K562 (cell line): ENCODE results near the gene IL1RL2. TPM values are rescaled to one million over a fixed set of nuclear protein-coding genes. Genes with fewer than 3 reads are reported as not detected.

Experiments
- ATAC-seq: fragments of 200-7000 bp; cut with Tn5 transposase; 3 replicates; pipeline ENCODE4 v1.9.1; 2020; ENCODE audit warnings: moderate library complexity
- BruUV-seq: library from RNA; stranded (reverse); fragments of 400-500 nt; replicated peaks from 2 replicates; lab custom pipeline; 2021; lab: Mats Ljungman, UMichigan
- CTCF ChIA-PET: fragments of 300-600 bp; formaldehyde crosslinking; extraction: SDS; loops from one replicate; lab custom pipeline; 2021; ENCODE audit warnings: low intra/inter-chr PET ratio; lab: Yijun Ruan, JAX
- POLR2A ChIA-PET: fragments of 300-600, 350-650 bp; sonication (Branson Sonifier 250); formaldehyde crosslinking; extraction: SDS; loops from one replicate; lab custom pipeline; 2021; ENCODE audit warnings: antibody characterized with exemption, inconsistent platforms; lab: Yijun Ruan, JAX
- DNase-seq, 4 experiments: peaks; one replicate each; pipeline versions ENCODE4 v3.0.0 to v3.0.0-alpha.2; 2011 to 2018; ENCODE audit warnings: low spot score in 3 of 4, mixed read lengths in 3 of 4; ENCODE audit errors: extremely low read depth in 1 of 4
- FAIRE-seq: peaks from 2 replicates; lab custom pipeline; 2011; peaks lifted over from hg19 to GRCh38; lab: Jason Lieb, UNC
- H2AFZ ChIP-seq: 2 replicates; pipeline ENCODE4 v1.6.0; 2011; ENCODE audit warnings: low read depth, low read length, control low read depth, inconsistent platforms
- H3K27ac ChIP-seq: fragments of 200-600 bp; 3 replicates; pipeline ENCODE4 v1.8.0; 2011; ENCODE audit warnings: low read depth, mild to moderate bottlenecking, control low read depth, inconsistent platforms, low read length, moderate library complexity, mixed read lengths; ENCODE audit errors: extremely low read depth
- H3K27me3 ChIP-seq, 2 experiments: fragments of 300-600 bp in 1 of 2; 2 replicates in 1 of 2; 3 replicates in 1 of 2; pipeline versions ENCODE4 v1.6.0 to v1.8.0; 2011; ENCODE audit warnings: inconsistent platforms in 2 of 2, low read length in 2 of 2, mild to moderate bottlenecking in 1 of 2, mixed read lengths in 1 of 2, moderate library complexity in 1 of 2; ENCODE audit not compliant: control insufficient read depth in 2 of 2, insufficient read depth in 2 of 2
- H3K36me3 ChIP-seq: fragments of 300-600 bp; 3 replicates; pipeline ENCODE4 v1.8.0; 2011; ENCODE audit warnings: mild to moderate bottlenecking, low read length, inconsistent platforms; ENCODE audit not compliant: control insufficient read depth, insufficient read depth
- H3K4me1 ChIP-seq, 2 experiments: fragments of 200-600 bp in 1 of 2; replicated peaks in 1 of 2; 2 replicates in 1 of 2; 3 replicates in 1 of 2; pipeline versions ENCODE4 v1.5.1 to v1.8.0; 2011; ENCODE audit warnings: inconsistent platforms in 2 of 2, low read length in 2 of 2, mild to moderate bottlenecking in 1 of 2, mixed read lengths in 1 of 2, moderate library complexity in 1 of 2; ENCODE audit not compliant: control insufficient read depth in 2 of 2, insufficient read depth in 2 of 2
- H3K4me2 ChIP-seq: 2 replicates; pipeline ENCODE4 v1.6.1; 2011; ENCODE audit warnings: low read length, control low read depth, inconsistent platforms, mixed read lengths; ENCODE audit not compliant: insufficient read depth
- H3K4me3 ChIP-seq: fragments of 200-600 bp; sonication (generic), shearing (Covaris generic); 2 replicates; pipeline ENCODE4 v1.5.1; 2016; ENCODE audit warnings: control low read depth, inconsistent platforms
- H3K79me2 ChIP-seq: fragments of 200-600 bp; 3 replicates; pipeline ENCODE4 v1.8.0; 2011; ENCODE audit warnings: low read length, inconsistent platforms; ENCODE audit not compliant: control insufficient read depth, insufficient read depth
- H3K9ac ChIP-seq, 2 experiments: 2 replicates each; pipeline versions ENCODE4 v1.6.0 to v1.6.1; 2011; ENCODE audit warnings: low read depth in 2 of 2, low read length in 2 of 2, control low read depth in 1 of 2, inconsistent platforms in 1 of 2, mild to moderate bottlenecking in 1 of 2, mixed read lengths in 1 of 2; ENCODE audit not compliant: insufficient read depth in 1 of 2
- H3K9me1 ChIP-seq: one replicate; pipeline ENCODE4 v1.6.0; 2011; ENCODE audit warnings: inconsistent platforms, mild to moderate bottlenecking, low read length, moderate library complexity; ENCODE audit not compliant: control insufficient read depth, insufficient read depth
- H3K9me3 ChIP-seq: replicated peaks from 2 replicates; pipeline ENCODE4 v1.5.1; 2011; ENCODE audit warnings: low read depth, low read length, inconsistent platforms; ENCODE audit not compliant: control insufficient read depth, insufficient read depth
- H4K20me1 ChIP-seq: replicated peaks from 2 replicates; pipeline ENCODE4 v1.6.1; 2011; ENCODE audit warnings: low read length, inconsistent platforms, mixed read lengths; ENCODE audit not compliant: control insufficient read depth, insufficient read depth
- BRF2 ChIP-seq: IDR thresholded peaks from 3 replicates; pipeline ENCODE4 v1.6.1; 2011; ENCODE audit warnings: borderline replicate concordance, mild to moderate bottlenecking; ENCODE audit not compliant: insufficient read length, insufficient read depth
- CHD4 ChIP-seq: fragments of 200-600 bp; sonication (generic); IDR thresholded peaks from 3 replicates; pipeline ENCODE4 v1.6.1; 2012; ENCODE audit warnings: low read depth, mild to moderate bottlenecking, mixed read lengths, low read length, inconsistent platforms; ENCODE audit not compliant: insufficient read depth, insufficient replicate concordance, poor library complexity, severe bottlenecking
- GATAD2A ChIP-seq: fragments of 450-650 bp; IDR thresholded peaks from 2 replicates; pipeline ENCODE4 v1.6.1; 2017
- HMBOX1 ChIP-seq: sonication (generic); IDR thresholded peaks from 2 replicates; pipeline ENCODE4 v1.6.1; 2016
- HNRNPH1 ChIP-seq: fragments of 200-400 bp; formaldehyde crosslinking; optimal IDR thresholded peaks from 2 replicates; pipeline ENCODE3; 2017; ENCODE audit warnings: low read depth, mild to moderate bottlenecking, low read length, moderate library complexity
- JUND ChIP-seq, 2 experiments: IDR thresholded peaks; 2 replicates in 1 of 2; 3 replicates in 1 of 2; pipeline ENCODE4 v1.6.1; 2011; ENCODE audit warnings: borderline replicate concordance in 2 of 2, low read depth in 2 of 2, low read length in 2 of 2, improper control_type of control experiment in 1 of 2, missing biosample characterization in 1 of 2, missing genetic modification characterization in 1 of 2, missing genetic modification reagents in 1 of 2
- MEF2A ChIP-seq: IDR thresholded peaks from 2 replicates; pipeline ENCODE4 v1.6.1; 2011; ENCODE audit warnings: low read depth, mild to moderate bottlenecking, low read length, moderate library complexity; ENCODE audit not compliant: control insufficient read depth
- PKNOX1 ChIP-seq: fragments of 450-650 bp; IDR thresholded peaks from 2 replicates; pipeline ENCODE4 v1.6.1; 2016
- RCOR1 ChIP-seq, 2 experiments: IDR thresholded peaks; 2 replicates each; pipeline ENCODE4 v1.6.1; 2012; ENCODE audit warnings: low read depth in 2 of 2, low read length in 2 of 2, borderline replicate concordance in 1 of 2, improper control_type of control experiment in 1 of 2
- TAF7 ChIP-seq: fragments of 450-650 bp; IDR thresholded peaks from 2 replicates; pipeline ENCODE4 v1.6.1; 2016; ENCODE audit warnings: missing genetic modification characterization, missing compliant biosample characterization
- ZNF146 ChIP-seq: IDR thresholded peaks from one replicate; pipeline ENCODE4 v1.6.1; 2018; ENCODE audit warnings: missing compliant biosample characterization; ENCODE audit not compliant: unreplicated experiment
- ZNF175 ChIP-seq: fragments of 200-800 bp; sonication (Bioruptor generic); IDR thresholded peaks from 2 replicates; pipeline ENCODE4 v1.6.1; 2016; ENCODE audit warnings: low read depth, mild to moderate bottlenecking, missing genetic modification characterization, missing compliant biosample characterization
- ZNF589 ChIP-seq: fragments of 200-800 bp; sonication (Bioruptor generic); IDR thresholded peaks from 2 replicates; pipeline ENCODE4 v1.6.1; 2016; ENCODE audit warnings: low read depth, missing genetic modification characterization, missing compliant biosample characterization
- ZNF764 ChIP-seq: fragments of 250-450 bp; sonication (Bioruptor Pico); IDR thresholded peaks from 2 replicates; pipeline ENCODE4 v1.4.0; 2020; ENCODE audit warnings: low read depth, mild to moderate bottlenecking, moderate library complexity
- ZNF780A ChIP-seq: fragments of 250-450 bp; sonication (Bioruptor Pico); IDR thresholded peaks from 2 replicates; pipeline ENCODE4 v1.5.0; 2021; ENCODE audit warnings: mild to moderate bottlenecking
- WGBS: fragments of 100-300 bp; shearing (Covaris generic); methylation state at CpG from one replicate; pipeline ENCODE4 v1.1.6; 2016; ENCODE audit warnings: low coverage, mixed read lengths; ENCODE audit not compliant: insufficient coverage; ENCODE audit errors: missing lambda C conversion rate; 5-methylcytosine and 5-hydroxymethylcytosine counted together
- in situ Hi-C: fragments of 300-500 bp; cut with MboI; formaldehyde crosslinking; loops from 4 replicates; pipeline ENCODE4 v1.15.0; 2018; ENCODE audit warnings: inconsistent platforms, mixed read lengths
- intact Hi-C: fragments of 100-400 bp; cut with micrococcal nuclease; formaldehyde crosslinking; loops from 2 replicates; pipeline ENCODE4 v1.14.2; 2022
- polyA plus RNA-seq, 8 experiments: library from polyadenylated mRNA; depleted of rRNA in 4 of 8; stranded (reverse) in 5 of 8; unstranded in 3 of 8; fragments of >200 nt; fragmentation: Nextera tagmentation in 2 of 8; fragmentation: Illumina TruSeq in 1 of 8; extraction: Ambion mirVana in 2 of 8; extraction: Trizol in 1 of 8; gene quantifications; 2 replicates each; pipeline versions ENCODE4 v1.2.1 to v1.2.3, GENCODE V29; 2011 to 2014; ENCODE audit warnings: inconsistent platforms in 1 of 8, missing spikeins in 1 of 8
- total RNA-seq, 7 experiments: library from RNA; depleted of rRNA in 6 of 7; stranded (reverse); fragments of >200 nt in 6 of 7; fragmentation: Illumina TruSeq in 2 of 7; extraction: Trizol in 2 of 7; gene quantifications; 2 replicates each; pipeline versions ENCODE4 v1.2.1 to v1.2.3, GENCODE V29; 2011 to 2021; ENCODE audit warnings: low replicate concordance in 1 of 7

Gene IL1RL2
- total and polyA plus RNA-seq, 9 of the 15 experiments (the other 6 are each of a cell fraction or from before 2014, with no cell fraction given), result not detected

- H3K27me3 ChIP-seq, result no peaks in the 10 kb centered on the region
- in situ Hi-C loops, result no loop called here
- H3K9me1 ChIP-seq, result no peaks in the 10 kb centered on the region
- FAIRE-seq (peak; percentile 81), ATAC-seq (peak; percentile 48; the same call in 1 of the 3 replicates), DNase-seq (peak in 2 of 4 experiments; percentile 20 to 29)
- 20% methylated on average over 5 of the region's 5 CpGs for WGBS
- no peaks in the 10 kb centered on the region for H3K4me1 ChIP-seq
- no peak overlapping the region for H3K4me3 ChIP-seq
- intact Hi-C loops, result no loop called here
- H4K20me1 ChIP-seq, result no peaks in the 10 kb centered on the region
- no peaks in the 10 kb centered on the region for H3K9me3 ChIP-seq
- H3K79me2 ChIP-seq, result no peaks in the 10 kb centered on the region
- TF ChIP-seq MEF2A (no peak), HMBOX1 (peak; percentile 37; the same call in 1 of the 2 replicates), TAF7 (tag) (no peak), GATAD2A (no peak), PKNOX1 (no peak), RCOR1 (IDR thresholded peaks at IDR 0.05; ENCODE audit: borderline replicate concordance in 1 of 2, low read depth in 2 of 2, low read length in 2 of 2) (no peak), BRF2 (no peak), HNRNPH1 (no peak), CHD4 (no peak), ZNF780A (no peak), ZNF146 (CRISPR knock-in tag) (no peak), ZNF589 (CRISPR knock-in tag) (no peak), ZNF175 (CRISPR knock-in tag) (no peak), ZNF764 (CRISPR knock-in tag) (no peak), JUND (IDR thresholded peaks at IDR 0.05; ENCODE audit: borderline replicate concordance, low read depth, low read length) (peak; percentile 62; the same call in 1 of the 2 replicates), JUND (tag; IDR thresholded peaks at IDR 0.05; ENCODE audit: borderline replicate concordance, low read depth, low read length) (no peak; the same call in 2 of the 3 replicates)
- no peak overlapping the region for H3K27ac ChIP-seq
- no TSS peak for BruUV-seq
- H2AFZ ChIP-seq, result no peak overlapping the region
- H3K4me2 ChIP-seq, result no peak overlapping the region
- H3K36me3 ChIP-seq, result no peaks in the 10 kb centered on the region
- ChIA-PET POLR2A (interaction anchor here (0.8 to 0.9 kb wide), 2 partner anchors 9 to 23 kb away, joined by 3 read pairs; no protein-coding TSS in a partner anchor), CTCF (no interaction called here)
- no peak overlapping the region for H3K9ac ChIP-seq
These were observed 102.3 kb downstream of the IL1RL2 start for GRCh38 chr2:102289129-102289528.
